GM23338 (cell line): ENCODE measurements around the gene CLDN7. TPM values are rescaled to one million over a fixed set of nuclear protein-coding genes. Genes with fewer than 3 reads are reported as not detected.

Source experiments
- ATAC-seq: fragments of 200-7000 bp; cut with Tn5 transposase; 3 replicates; pipeline ENCODE4 v1.9.1; 2020
- DNase-seq: peaks from one replicate; pipeline ENCODE4 v3.0.0-alpha.2; 2015; ENCODE audit warnings: low spot score
- H2AFZ ChIP-seq: fragments of 200-600 bp; sonication (generic); 2 replicates; pipeline ENCODE4 v1.8.0; 2016; ENCODE audit warnings: antibody characterized with exemption, mild to moderate bottlenecking, moderate library complexity
- H3F3A ChIP-seq: fragments of 200-600 bp; sonication (generic); replicated peaks from 2 replicates; pipeline ENCODE4 v1.8.0; 2017; ENCODE audit warnings: antibody characterized with exemption, mixed run types, low read depth
- H3K27ac ChIP-seq: fragments of 200-600 bp; sonication (generic); 2 replicates; pipeline ENCODE4 v1.6.1; 2016; ENCODE audit warnings: low read depth
- H3K27me3 ChIP-seq: fragments of 200-600 bp; sonication (generic); 2 replicates; pipeline ENCODE4 v1.8.0; 2016; ENCODE audit warnings: mild to moderate bottlenecking, mixed run types, moderate library complexity; ENCODE audit not compliant: insufficient read depth
- H3K36me3 ChIP-seq: fragments of 200-600 bp; sonication (generic); 2 replicates; pipeline ENCODE4 v1.8.0; 2016; ENCODE audit warnings: mild to moderate bottlenecking; ENCODE audit not compliant: insufficient read depth
- H3K4me1 ChIP-seq: fragments of 200-600 bp; sonication (generic); 2 replicates; pipeline ENCODE4 v1.8.0; 2016; ENCODE audit warnings: mild to moderate bottlenecking, moderate library complexity; ENCODE audit not compliant: insufficient read depth
- H3K4me2 ChIP-seq: fragments of 200-600 bp; sonication (generic); 2 replicates; pipeline ENCODE4 v1.7.1; 2017; ENCODE audit warnings: mixed run types
- H3K4me3 ChIP-seq: fragments of 200-600 bp; sonication (generic); 2 replicates; pipeline ENCODE4 v1.6.1; 2016; ENCODE audit warnings: mixed run types
- H3K79me2 ChIP-seq: fragments of 200-600 bp; sonication (generic); replicated peaks from 2 replicates; pipeline ENCODE4 v1.8.0; 2017; ENCODE audit warnings: mild to moderate bottlenecking; ENCODE audit not compliant: insufficient read depth
- H3K9me2 ChIP-seq: fragments of 200-600 bp; sonication (generic); 2 replicates; pipeline ENCODE4 v1.8.0; 2017; ENCODE audit not compliant: insufficient read depth
- H4K20me1 ChIP-seq: fragments of 200-600 bp; sonication (generic); replicated peaks from 2 replicates; pipeline ENCODE4 v1.8.0; 2017; ENCODE audit warnings: mild to moderate bottlenecking; ENCODE audit not compliant: insufficient read depth
- H3K27ac Mint-ChIP-seq: 2 replicates; pipeline ENCODE4 v1.8.0; 2020; ENCODE audit warnings: inconsistent platforms, mild to moderate bottlenecking, moderate library complexity, mixed read lengths
- H3K27me3 Mint-ChIP-seq: 3 replicates; pipeline ENCODE4 v1.8.0; 2022; ENCODE audit warnings: low read depth, mild to moderate bottlenecking, moderate library complexity, mixed read lengths, inconsistent platforms; ENCODE audit not compliant: insufficient read depth, poor library complexity
- H3K36me3 Mint-ChIP-seq: 3 replicates; pipeline ENCODE4 v1.8.0; 2021; ENCODE audit warnings: low read depth, mild to moderate bottlenecking, inconsistent platforms, moderate library complexity, mixed read lengths
- H3K4me1 Mint-ChIP-seq: 3 replicates; pipeline ENCODE4 v1.8.0; 2020; ENCODE audit warnings: mild to moderate bottlenecking, inconsistent platforms, mixed read lengths
- H3K4me3 Mint-ChIP-seq: 3 replicates; pipeline ENCODE4 v1.8.0; 2021; ENCODE audit warnings: moderate library complexity, mild to moderate bottlenecking, inconsistent platforms, mixed read lengths
- H3K9me3 Mint-ChIP-seq: 3 replicates; pipeline ENCODE4 v1.8.0; 2020; ENCODE audit warnings: moderate library complexity, mild to moderate bottlenecking, inconsistent platforms, mixed read lengths
- CREB1 ChIP-seq: fragments of 250-450 bp; sonication (Bioruptor Pico); IDR thresholded peaks from 2 replicates; pipeline ENCODE4 v1.5.0; 2020; ENCODE audit warnings: low read depth, mild to moderate bottlenecking, moderate library complexity
- CTCF ChIP-seq, 2 experiments: fragments of 200-600 bp in 1 of 2; sonication (generic) in 1 of 2; conservative IDR thresholded peaks; 2 replicates each; pipeline versions ENCODE4 v1.5.1 to v1.6.1; 2016 to 2017; ENCODE audit warnings: antibody characterized with exemption in 2 of 2, low read depth in 2 of 2, mild to moderate bottlenecking in 2 of 2, moderate library complexity in 1 of 2
- ETS1 ChIP-seq: IDR thresholded peaks from 2 replicates; pipeline ENCODE4 v1.6.1; 2016; ENCODE audit warnings: antibody characterized with exemption
- EZH2 ChIP-seq: fragments of 200-600 bp; sonication (generic); IDR thresholded peaks from one replicate; pipeline ENCODE4 v1.8.0; 2017; ENCODE audit warnings: antibody characterized with exemption, mild to moderate bottlenecking, low read depth; ENCODE audit not compliant: unreplicated experiment
- EZH2phosphoT487 ChIP-seq: fragments of 200-600 bp; sonication (generic); IDR thresholded peaks from one replicate; pipeline ENCODE4 v1.8.1; 2018; ENCODE audit warnings: antibody characterized with exemption; ENCODE audit not compliant: unreplicated experiment
- JUNB ChIP-seq: IDR thresholded peaks from one replicate; pipeline ENCODE4 v1.6.1; 2016; ENCODE audit warnings: antibody characterized with exemption; ENCODE audit not compliant: unreplicated experiment
- NANOG ChIP-seq: IDR thresholded peaks from 2 replicates; pipeline ENCODE4 v1.6.1; 2016; ENCODE audit warnings: antibody characterized with exemption, borderline replicate concordance
- POLR2AphosphoS5 ChIP-seq: IDR thresholded peaks from 2 replicates; pipeline ENCODE4 v1.6.1; 2016; ENCODE audit warnings: antibody characterized with exemption, low read depth
- REST ChIP-seq: IDR thresholded peaks from one replicate; pipeline ENCODE4 v1.6.1; 2018; ENCODE audit warnings: antibody characterized with exemption; ENCODE audit not compliant: unreplicated experiment
- STAT1 ChIP-seq: IDR thresholded peaks from one replicate; pipeline ENCODE4 v1.6.1; 2016; ENCODE audit warnings: antibody characterized with exemption; ENCODE audit not compliant: unreplicated experiment
- ZNF114 ChIP-seq: fragments of 250-450 bp; sonication (Bioruptor Pico); IDR thresholded peaks from 2 replicates; pipeline ENCODE4 v1.5.0; 2020; ENCODE audit warnings: mild to moderate bottlenecking, moderate library complexity
- ZNF331 ChIP-seq: fragments of 250-450 bp; sonication (Bioruptor Pico); IDR thresholded peaks from 2 replicates; pipeline ENCODE4 v1.5.0; 2020; ENCODE audit warnings: low read depth, mild to moderate bottlenecking, moderate library complexity
- polyA plus RNA-seq: library from polyadenylated mRNA; unstranded; fragments of >200 nt; fragmentation: Nextera tagmentation; extraction: Ambion mirVana; gene quantifications from 2 replicates; pipeline ENCODE4 v1.2.1, GENCODE V29; 2016
- total RNA-seq: library from RNA; depleted of rRNA; stranded (reverse); fragments of >200 nt; shearing (Covaris generic); gene quantifications from 2 replicates; pipeline ENCODE4 v1.2.3, GENCODE V29; 2014

CLDN7 gene
- total and polyA plus RNA-seq, 2 experiments from 2014 or later, result 50.7 to 111 TPM

DNA sequence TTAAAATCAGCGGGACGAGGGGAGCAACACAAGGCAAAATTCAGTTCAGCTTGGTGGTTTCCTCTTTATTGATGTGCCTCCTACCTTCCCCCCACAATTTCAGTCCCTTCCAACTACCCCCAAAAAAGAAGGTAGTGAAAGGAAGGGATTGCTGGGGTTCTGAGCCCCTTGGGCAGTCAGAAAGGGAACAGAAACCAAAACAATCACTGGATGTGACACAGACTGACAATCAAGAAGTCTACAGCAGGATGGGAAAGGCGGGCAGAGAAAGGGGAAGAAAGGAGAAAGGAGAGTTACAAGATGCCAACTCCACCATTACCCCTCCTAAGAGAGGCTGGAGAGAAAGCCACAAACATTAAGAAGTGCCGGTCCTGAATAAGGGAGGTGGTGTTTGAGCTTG is 21.9 kb downstream of the CLDN7 start:
- no peaks in the 10 kb centered on the region; the same call in none of the 3 replicates for H3K9me3 Mint-ChIP-seq
- DNase-seq, result no peak
- Histone ChIP-seq H3K4me2 (no peak overlapping the region; the same call in 1 of the 2 replicates), H3K27ac (0 out of 2 replicates have a peak overlapping the region, but pooled peaks have one; percentile 93), H3K4me3 (peak overlapping the region; percentile 78; the same call in 1 of the 2 replicates), H3K79me2 (peaks cover 43% of the 10 kb centered on the region), H3F3A (peaks cover 41% of the 10 kb centered on the region), H3K4me1 (peaks cover 19% of the 10 kb centered on the region), H3K36me3 (peaks cover 17% of the 10 kb centered on the region), H2AFZ (no peak overlapping the region), H3K9me2 (no peaks in the 10 kb centered on the region), H4K20me1 (peaks cover 16% of the 10 kb centered on the region), H3K27me3 (no peaks in the 10 kb centered on the region)
- peaks cover 37% of the 10 kb centered on the region for H3K4me1 Mint-ChIP-seq
- peaks cover 54% of the 10 kb centered on the region for H3K36me3 Mint-ChIP-seq
- ATAC-seq, result no peak
- peak overlapping the region; percentile 87 for H3K4me3 Mint-ChIP-seq
- H3K27me3 Mint-ChIP-seq, result peaks cover 33% of the 10 kb centered on the region
- TF ChIP-seq CREB1 (no peak), ZNF114 (no peak)
- peak overlapping the region; percentile 76 for H3K27ac Mint-ChIP-seq

GRCh38 chr17:7239091-7240027 is 22.9 kb downstream of the CLDN7 start, which contains the start of gene PHF23:
PHF23 (minus strand) TSS chr17:7239457; CDS start chr17:7239279, 178 bp downstream.
- H3K36me3 ChIP-seq, result peaks cover 19% of the 10 kb centered on the region
- H3K36me3 Mint-ChIP-seq, result peaks cover 59% of the 10 kb centered on the region
- ATAC-seq (peak; percentile 61), DNase-seq (peak; percentile 100)
- H3K9me2 ChIP-seq, result no peaks in the 10 kb centered on the region
- H3K27me3 ChIP-seq, result no peaks in the 10 kb centered on the region
- peak within 1 kb of the TSS; percentile 99 for H3K4me3 ChIP-seq
- peak within 1 kb of the TSS; percentile 93; the same call in 1 of the 2 replicates for H3K27ac ChIP-seq
- peaks cover 35% of the 10 kb centered on the region for H3K27me3 Mint-ChIP-seq
- peaks cover 43% of the 10 kb centered on the region for H3F3A ChIP-seq
- H3K4me1 ChIP-seq, result peaks cover 19% of the 10 kb centered on the region
- peak within 1 kb of the TSS; percentile 92 for H3K4me2 ChIP-seq
- H4K20me1 ChIP-seq, result peaks cover 17% of the 10 kb centered on the region
- peak within 1 kb of the TSS; percentile 87 for H3K4me3 Mint-ChIP-seq
- H3K79me2 ChIP-seq, result peaks cover 44% of the 10 kb centered on the region
- peak within 1 kb of the TSS; percentile 98 for H3K27ac Mint-ChIP-seq
- H3K4me1 Mint-ChIP-seq, result peaks cover 40% of the 10 kb centered on the region
- peaks cover 2% of the 10 kb centered on the region for H3K9me3 Mint-ChIP-seq
- no peak within 1 kb of the TSS for H2AFZ ChIP-seq
- no peak for TF ChIP-seq REST
- peak; percentile 59 for TF ChIP-seq CREB1
- TF ChIP-seq ZNF331, result no peak
- no peak for TF ChIP-seq EZH2
- TF ChIP-seq JUNB, result no peak
- peak; percentile 99 for TF ChIP-seq ETS1
- no peak for TF ChIP-seq CTCF (conservative IDR thresholded peaks at IDR 0.05; ENCODE audit: low read depth in 2 of 2)
- TF ChIP-seq POLR2AphosphoS5, result peak; percentile 44; the same call in 1 of the 2 replicates
- no peak for TF ChIP-seq NANOG
- TF ChIP-seq EZH2phosphoT487, result no peak
- TF ChIP-seq ZNF114, result no peak
- TF ChIP-seq STAT1, result no peak
